Measurements from ENCODE around the gene PTPRD.
A peak's percentile ranks its signal among the peaks of the same experiment; 100 is the strongest.

Gene PTPRD

GRCh38 chr9:8494571-8494970 is 2118.2 kb downstream of the PTPRD start:
- FAIRE-seq (no peak), DNase-seq (ENCODE audit: insufficient read length, low spot score) (no peak)

GRCh38 chr9:8492679-8493078 is 2120.1 kb downstream of the PTPRD start:
- DNase-seq (ENCODE audit: insufficient read length, low spot score), result no peak
- no peak for FAIRE-seq
- no peak for TF ChIP-seq CTCF (IDR thresholded peaks at IDR 0.05; ENCODE audit: insufficient read depth, missing control alignments)

More at GRCh38 chr9:8494571-8494970, 2118.2 kb downstream of the PTPRD start:
- TF ChIP-seq CTCF (IDR thresholded peaks at IDR 0.05; ENCODE audit: insufficient read depth, missing control alignments), result no peak

DNA sequence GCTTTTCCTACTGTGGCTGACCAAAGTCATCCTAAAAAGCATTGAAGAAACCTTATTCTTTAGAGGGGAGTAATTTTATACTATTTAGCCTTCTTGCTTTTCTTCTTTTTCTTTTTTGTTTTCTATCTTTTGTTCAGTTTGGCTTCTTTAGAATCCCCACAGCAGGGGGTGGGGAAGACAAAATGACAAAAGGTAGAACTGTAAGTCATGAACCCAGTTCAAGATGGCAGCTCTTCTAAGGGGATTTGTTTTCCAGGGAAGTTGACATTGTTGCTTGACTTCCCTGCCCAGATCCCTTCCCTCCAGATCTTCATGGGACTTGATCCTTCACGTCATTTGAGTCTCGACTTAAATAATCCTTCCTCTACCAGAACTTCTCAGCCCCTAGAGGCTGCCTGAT is 2120.8 kb downstream of the PTPRD start:
- FAIRE-seq, result no peak
- DNase-seq (ENCODE audit: insufficient read length, low spot score), result no peak
- no peak for TF ChIP-seq CTCF (IDR thresholded peaks at IDR 0.05; ENCODE audit: insufficient read depth, missing control alignments)

GRCh38 chr9:8491563-8491962 is 2121.2 kb downstream of the PTPRD start:
- DNase-seq (ENCODE audit: insufficient read length, low spot score) (no peak), FAIRE-seq (no peak)
- TF ChIP-seq CTCF (IDR thresholded peaks at IDR 0.05; ENCODE audit: insufficient read depth, missing control alignments), result no peak

DNA sequence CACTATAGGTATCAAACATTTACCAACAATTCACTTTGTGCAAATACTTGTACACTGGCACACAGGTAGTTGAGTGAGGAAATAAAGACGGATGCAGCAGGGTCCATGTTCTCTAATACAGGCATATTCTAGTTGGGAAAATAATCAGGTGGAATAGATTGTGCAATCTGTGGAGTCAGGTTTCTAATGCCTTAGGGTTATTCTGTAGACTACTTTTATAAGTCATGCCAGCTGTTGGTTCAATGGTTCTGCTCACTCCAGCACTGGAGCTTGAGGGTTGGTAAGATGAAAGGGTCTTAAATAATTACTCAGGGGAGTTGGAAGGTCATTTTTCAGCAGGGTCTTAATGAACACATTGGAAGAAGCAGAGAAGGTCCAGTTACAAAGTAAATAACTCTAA is 2123.0 kb downstream of the PTPRD start:
- no peak for DNase-seq (ENCODE audit: insufficient read length, low spot score)
- TF ChIP-seq CTCF (IDR thresholded peaks at IDR 0.05; ENCODE audit: insufficient read depth, missing control alignments), result no peak
- no peak for FAIRE-seq

- no peak for DNase-seq (ENCODE audit: insufficient read length, low spot score)
- peak; percentile 23 for TF ChIP-seq CTCF (IDR thresholded peaks at IDR 0.05; ENCODE audit: insufficient read depth, missing control alignments)
- FAIRE-seq, result no peak
Measured at GRCh38 chr9:8486095-8486494, 2126.7 kb downstream of the PTPRD start.

DNA sequence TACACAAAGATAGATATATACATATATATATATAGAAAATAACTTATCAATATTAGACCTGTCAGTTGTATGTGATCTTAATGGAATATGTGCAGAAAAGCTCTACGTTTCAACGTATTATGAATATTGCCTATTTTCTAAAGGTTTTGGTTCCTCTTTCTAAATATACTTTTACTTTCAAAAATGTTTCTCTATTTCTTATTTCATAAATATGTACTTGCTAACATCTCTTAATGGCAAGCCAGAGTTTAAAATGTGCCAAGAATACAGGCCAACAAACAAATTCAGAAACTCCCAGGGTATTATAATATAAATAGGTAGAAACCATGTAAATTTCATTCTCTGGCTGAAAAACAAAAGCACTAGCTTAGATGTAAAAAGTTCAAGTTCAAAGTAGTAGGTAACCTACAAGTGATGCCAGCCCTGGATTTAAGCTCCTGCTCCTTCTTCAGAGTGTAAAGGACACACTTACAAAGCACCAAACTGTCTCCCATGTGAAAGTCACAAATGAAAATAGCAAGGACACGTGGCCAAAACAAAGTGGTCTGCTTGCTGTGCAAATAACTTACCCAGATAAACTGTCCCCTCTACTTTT is 2128.1 kb downstream of the PTPRD start:
- no peak for FAIRE-seq
- TF ChIP-seq CTCF (IDR thresholded peaks at IDR 0.05; ENCODE audit: insufficient read depth, missing control alignments), result no peak
- DNase-seq (ENCODE audit: insufficient read length, low spot score), result no peak
